GM08714 (cell line): ENCODE results near the gene RABEP1.

Experiments
- H3K4me3 ChIP-seq: fragments of 200-500 bp; sonication (Bioruptor generic); 2 replicates; pipeline ENCODE4 v1.5.1; 2014; ENCODE audit warnings: mild to moderate bottlenecking, low read length, inconsistent platforms
- ZNF274 ChIP-seq: IDR thresholded peaks from 2 replicates; pipeline ENCODE4 v1.6.1; 2012; ENCODE audit warnings: mild to moderate bottlenecking, low read depth, low read length

RABEP1 gene

GRCh38 chr17:5362162-5362811 is 80.2 kb downstream of the RABEP1 start:
- H3K4me3 ChIP-seq: no peak overlapping the region
- no peak for TF ChIP-seq ZNF274

- no peak overlapping the region for H3K4me3 ChIP-seq
- no peak for TF ChIP-seq ZNF274
Measured at GRCh38 chr17:5364156-5364555, 82.1 kb downstream of the RABEP1 start.

GRCh38 chr17:5364696-5365095 is 82.6 kb downstream of the RABEP1 start:
- TF ChIP-seq ZNF274: no peak

GRCh38 chr17:5365831-5366230 is 83.7 kb downstream of the RABEP1 start:
- no peak for TF ChIP-seq ZNF274
- no peak overlapping the region for H3K4me3 ChIP-seq

More at GRCh38 chr17:5364696-5365095, 82.6 kb downstream of the RABEP1 start:
- no peak overlapping the region for H3K4me3 ChIP-seq

- TF ChIP-seq ZNF274: no peak
- no peak overlapping the region for H3K4me3 ChIP-seq
Measured at GRCh38 chr17:5370411-5370810, 88.3 kb downstream of the RABEP1 start.

- TF ChIP-seq ZNF274: no peak
- H3K4me3 ChIP-seq: no peak overlapping the region
Measured at GRCh38 chr17:5373112-5373511, 91.0 kb downstream of the RABEP1 start.

GRCh38 chr17:5378566-5379207 is 96.6 kb downstream of the RABEP1 start:
- H3K4me3 ChIP-seq: no peak overlapping the region
- TF ChIP-seq ZNF274: no peak

GRCh38 chr17:5379351-5380107 is 97.4 kb downstream of the RABEP1 start:
- no peak overlapping the region for H3K4me3 ChIP-seq
- TF ChIP-seq ZNF274: no peak

- H3K4me3 ChIP-seq: no peak overlapping the region
- TF ChIP-seq ZNF274: no peak
Measured at GRCh38 chr17:5380491-5381135, 98.5 kb downstream of the RABEP1 start.

GRCh38 chr17:5381542-5381941 is 99.5 kb downstream of the RABEP1 start:
- TF ChIP-seq ZNF274: no peak
- no peak overlapping the region for H3K4me3 ChIP-seq

- no peak for TF ChIP-seq ZNF274
- no peak overlapping the region for H3K4me3 ChIP-seq
Measured at GRCh38 chr17:5391678-5392077, 109.6 kb downstream of the RABEP1 start.

- H3K4me3 ChIP-seq: no peak overlapping the region
- no peak for TF ChIP-seq ZNF274
Measured at GRCh38 chr17:5396612-5397011, 114.5 kb downstream of the RABEP1 start.

GRCh38 chr17:5399767-5400166 is 117.7 kb downstream of the RABEP1 start:
- TF ChIP-seq ZNF274: no peak
- no peak overlapping the region for H3K4me3 ChIP-seq

GRCh38 chr17:5405400-5405799 is 123.3 kb downstream of the RABEP1 start:
- TF ChIP-seq ZNF274: no peak
- H3K4me3 ChIP-seq: no peak overlapping the region
